ENCODE measurements around the gene PIWIL4.

Gene PIWIL4

GRCh38 chr11:94654201-94654600, 87.0 kb downstream of the PIWIL4 start:
- H3K27ac ChIP-seq (ENCODE audit: low read depth, low read length): no peak overlapping the region
- no peak overlapping the region for H3K4me3 ChIP-seq (ENCODE audit: low read depth, low read length)
- H3K27me3 ChIP-seq (ENCODE audit: control insufficient read depth, insufficient read depth, low read length): no peaks in the 10 kb centered on the region
- no peak overlapping the region for H3K9ac ChIP-seq (ENCODE audit: low read length)
- H3K36me3 ChIP-seq (ENCODE audit: control insufficient read depth, insufficient read depth, low read length): peaks cover 85% of the 10 kb centered on the region
- H3K9me3 ChIP-seq (ENCODE audit: control insufficient read depth, insufficient read depth, low read depth, low read length): no peaks in the 10 kb centered on the region
- peaks cover 71% of the 10 kb centered on the region for H3K4me1 ChIP-seq (ENCODE audit: control insufficient read depth, insufficient read depth, low read length)

GRCh38 chr11:94655291-94655690, 88.1 kb downstream of the PIWIL4 start:
- Histone ChIP-seq H3K27me3 (ENCODE audit: control insufficient read depth, insufficient read depth, low read length) (no peaks in the 10 kb centered on the region), H3K36me3 (ENCODE audit: control insufficient read depth, insufficient read depth, low read length) (peaks cover 89% of the 10 kb centered on the region), H3K9me3 (ENCODE audit: control insufficient read depth, insufficient read depth, low read depth, low read length) (no peaks in the 10 kb centered on the region), H3K4me3 (ENCODE audit: low read depth, low read length) (no peak overlapping the region), H3K27ac (ENCODE audit: low read depth, low read length) (peak overlapping the region; percentile 79; the same call in 1 of the 2 replicates), H3K4me1 (ENCODE audit: control insufficient read depth, insufficient read depth, low read length) (peaks cover 67% of the 10 kb centered on the region), H3K9ac (ENCODE audit: low read length) (peak overlapping the region; percentile 12)

- peak overlapping the region; percentile 79; the same call in 1 of the 2 replicates for H3K27ac ChIP-seq (ENCODE audit: low read depth, low read length)
- H3K4me1 ChIP-seq (ENCODE audit: control insufficient read depth, insufficient read depth, low read length): peaks cover 60% of the 10 kb centered on the region
- H3K36me3 ChIP-seq (ENCODE audit: control insufficient read depth, insufficient read depth, low read length): peaks cover 84% of the 10 kb centered on the region
- no peaks in the 10 kb centered on the region for H3K27me3 ChIP-seq (ENCODE audit: control insufficient read depth, insufficient read depth, low read length)
- H3K9me3 ChIP-seq (ENCODE audit: control insufficient read depth, insufficient read depth, low read depth, low read length): no peaks in the 10 kb centered on the region
- peak overlapping the region; percentile 3 for H3K9ac ChIP-seq (ENCODE audit: low read length)
- no peak overlapping the region for H3K4me3 ChIP-seq (ENCODE audit: low read depth, low read length)
These were observed 88.8 kb downstream of the PIWIL4 start for GRCh38 chr11:94655956-94656355.

- Histone ChIP-seq H3K9ac (ENCODE audit: low read length) (peak overlapping the region; percentile 76), H3K27me3 (ENCODE audit: control insufficient read depth, insufficient read depth, low read length) (no peaks in the 10 kb centered on the region), H3K4me1 (ENCODE audit: control insufficient read depth, insufficient read depth, low read length) (peaks cover 60% of the 10 kb centered on the region), H3K4me3 (ENCODE audit: low read depth, low read length) (no peak overlapping the region), H3K27ac (ENCODE audit: low read depth, low read length) (peak overlapping the region; percentile 88), H3K9me3 (ENCODE audit: control insufficient read depth, insufficient read depth, low read depth, low read length) (no peaks in the 10 kb centered on the region), H3K36me3 (ENCODE audit: control insufficient read depth, insufficient read depth, low read length) (peaks cover 78% of the 10 kb centered on the region)
These were observed 89.8 kb downstream of the PIWIL4 start for GRCh38 chr11:94656968-94657367.

- peak overlapping the region; percentile 88 for H3K27ac ChIP-seq (ENCODE audit: low read depth, low read length)
- H3K9ac ChIP-seq (ENCODE audit: low read length): peak overlapping the region; percentile 76
- H3K4me3 ChIP-seq (ENCODE audit: low read depth, low read length): no peak overlapping the region; the same call in 1 of the 2 replicates
- H3K4me1 ChIP-seq (ENCODE audit: control insufficient read depth, insufficient read depth, low read length): peaks cover 54% of the 10 kb centered on the region
- H3K36me3 ChIP-seq (ENCODE audit: control insufficient read depth, insufficient read depth, low read length): peaks cover 74% of the 10 kb centered on the region
- no peaks in the 10 kb centered on the region for H3K27me3 ChIP-seq (ENCODE audit: control insufficient read depth, insufficient read depth, low read length)
- H3K9me3 ChIP-seq (ENCODE audit: control insufficient read depth, insufficient read depth, low read depth, low read length): no peaks in the 10 kb centered on the region
These were observed 90.5 kb downstream of the PIWIL4 start for GRCh38 chr11:94657629-94658028.

GRCh38 chr11:94658386-94658785, 91.2 kb downstream of the PIWIL4 start:
- Histone ChIP-seq H3K4me1 (ENCODE audit: control insufficient read depth, insufficient read depth, low read length) (peaks cover 51% of the 10 kb centered on the region), H3K9me3 (ENCODE audit: control insufficient read depth, insufficient read depth, low read depth, low read length) (peaks cover 4% of the 10 kb centered on the region), H3K36me3 (ENCODE audit: control insufficient read depth, insufficient read depth, low read length) (peaks cover 71% of the 10 kb centered on the region), H3K4me3 (ENCODE audit: low read depth, low read length) (no peak overlapping the region), H3K27me3 (ENCODE audit: control insufficient read depth, insufficient read depth, low read length) (no peaks in the 10 kb centered on the region), H3K27ac (ENCODE audit: low read depth, low read length) (peak overlapping the region; percentile 88; the same call in 1 of the 2 replicates), H3K9ac (ENCODE audit: low read length) (no peak overlapping the region)

- no peaks in the 10 kb centered on the region for H3K27me3 ChIP-seq (ENCODE audit: control insufficient read depth, insufficient read depth, low read length)
- peaks cover 51% of the 10 kb centered on the region for H3K4me1 ChIP-seq (ENCODE audit: control insufficient read depth, insufficient read depth, low read length)
These were observed 91.7 kb downstream of the PIWIL4 start for GRCh38 chr11:94658888-94659287.

GRCh38 chr11:94661444-94661843, 94.3 kb downstream of the PIWIL4 start:
- H3K9ac ChIP-seq (ENCODE audit: low read length): no peak overlapping the region
- H3K4me3 ChIP-seq (ENCODE audit: low read depth, low read length): no peak overlapping the region
- H3K27me3 ChIP-seq (ENCODE audit: control insufficient read depth, insufficient read depth, low read length): no peaks in the 10 kb centered on the region
- H3K4me1 ChIP-seq (ENCODE audit: control insufficient read depth, insufficient read depth, low read length): peaks cover 37% of the 10 kb centered on the region
- H3K27ac ChIP-seq (ENCODE audit: low read depth, low read length): no peak overlapping the region
- peaks cover 50% of the 10 kb centered on the region for H3K36me3 ChIP-seq (ENCODE audit: control insufficient read depth, insufficient read depth, low read length)
- peaks cover 7% of the 10 kb centered on the region for H3K9me3 ChIP-seq (ENCODE audit: control insufficient read depth, insufficient read depth, low read depth, low read length)

More at GRCh38 chr11:94658888-94659287, 91.7 kb downstream of the PIWIL4 start:
- Histone ChIP-seq H3K27ac (ENCODE audit: low read depth, low read length) (peak overlapping the region; percentile 18; the same call in 1 of the 2 replicates), H3K9me3 (ENCODE audit: control insufficient read depth, insufficient read depth, low read depth, low read length) (peaks cover 7% of the 10 kb centered on the region), H3K9ac (ENCODE audit: low read length) (no peak overlapping the region), H3K36me3 (ENCODE audit: control insufficient read depth, insufficient read depth, low read length) (peaks cover 70% of the 10 kb centered on the region), H3K4me3 (ENCODE audit: low read depth, low read length) (no peak overlapping the region)

GRCh38 chr11:94662065-94662779, 95.1 kb downstream of the PIWIL4 start:
- H3K9ac ChIP-seq (ENCODE audit: low read length): no peak overlapping the region
- H3K4me1 ChIP-seq (ENCODE audit: control insufficient read depth, insufficient read depth, low read length): peaks cover 30% of the 10 kb centered on the region
- H3K9me3 ChIP-seq (ENCODE audit: control insufficient read depth, insufficient read depth, low read depth, low read length): peaks cover 7% of the 10 kb centered on the region
- H3K27ac ChIP-seq (ENCODE audit: low read depth, low read length): peak overlapping the region; percentile 12; the same call in 1 of the 2 replicates
- H3K36me3 ChIP-seq (ENCODE audit: control insufficient read depth, insufficient read depth, low read length): peaks cover 43% of the 10 kb centered on the region
- H3K27me3 ChIP-seq (ENCODE audit: control insufficient read depth, insufficient read depth, low read length): no peaks in the 10 kb centered on the region
- no peak overlapping the region for H3K4me3 ChIP-seq (ENCODE audit: low read depth, low read length)

GRCh38 chr11:94662846-94663390, 95.8 kb downstream of the PIWIL4 start:
- no peak overlapping the region for H3K4me3 ChIP-seq (ENCODE audit: low read depth, low read length)
- H3K27me3 ChIP-seq (ENCODE audit: control insufficient read depth, insufficient read depth, low read length): no peaks in the 10 kb centered on the region

GRCh38 chr11:94664346-94664745, 97.2 kb downstream of the PIWIL4 start:
- Histone ChIP-seq H3K36me3 (ENCODE audit: control insufficient read depth, insufficient read depth, low read length) (peaks cover 28% of the 10 kb centered on the region), H3K9ac (ENCODE audit: low read length) (no peak overlapping the region), H3K27ac (ENCODE audit: low read depth, low read length) (no peak overlapping the region), H3K4me3 (ENCODE audit: low read depth, low read length) (no peak overlapping the region), H3K9me3 (ENCODE audit: control insufficient read depth, insufficient read depth, low read depth, low read length) (peaks cover 7% of the 10 kb centered on the region), H3K4me1 (ENCODE audit: control insufficient read depth, insufficient read depth, low read length) (peaks cover 13% of the 10 kb centered on the region), H3K27me3 (ENCODE audit: control insufficient read depth, insufficient read depth, low read length) (no peaks in the 10 kb centered on the region)

More at GRCh38 chr11:94662846-94663390, 95.8 kb downstream of the PIWIL4 start:
- H3K27ac ChIP-seq (ENCODE audit: low read depth, low read length): peak overlapping the region; percentile 12; the same call in 1 of the 2 replicates
- peaks cover 36% of the 10 kb centered on the region for H3K36me3 ChIP-seq (ENCODE audit: control insufficient read depth, insufficient read depth, low read length)
- H3K9ac ChIP-seq (ENCODE audit: low read length): no peak overlapping the region
- H3K4me1 ChIP-seq (ENCODE audit: control insufficient read depth, insufficient read depth, low read length): peaks cover 23% of the 10 kb centered on the region
- peaks cover 7% of the 10 kb centered on the region for H3K9me3 ChIP-seq (ENCODE audit: control insufficient read depth, insufficient read depth, low read depth, low read length)
